H1 (cell line): ENCODE measurements around the gene CCL3. TPM values are rescaled to one million over a fixed set of nuclear protein-coding genes. Genes with fewer than 3 reads are reported as not detected.
A peak's percentile ranks its signal among the peaks of the same experiment; 100 is the strongest.

Experiments used
- CTCF ChIA-PET: fragments of 300-600 bp; sonication (Branson Sonifier 250); formaldehyde crosslinking; loops from one replicate; lab custom pipeline; 2021; ENCODE audit not compliant: partially characterized antibody; lab: Charles Lee
- POLR2A ChIA-PET: fragments of 300-600 bp; sonication (Branson Sonifier 250); formaldehyde crosslinking; loops from one replicate; lab custom pipeline; 2021; ENCODE audit warnings: inconsistent platforms; ENCODE audit not compliant: partially characterized antibody; lab: Charles Lee
- DNase-seq, 2 experiments: peaks; one replicate each; pipeline versions ENCODE4 v3.0.0 to v3.0.0-alpha.2; 2010 to 2022; ENCODE audit warnings: low spot score in 2 of 2, low read depth in 1 of 2, mixed read lengths in 1 of 2
- FAIRE-seq: peaks from 2 replicates; lab custom pipeline; 2011; peaks lifted over from hg19 to GRCh38; lab: Jason Lieb, UNC
- H2AFZ ChIP-seq: 2 replicates; pipeline ENCODE4 v1.8.1; 2012; ENCODE audit warnings: low read length, inconsistent platforms
- H2AK5ac ChIP-seq: 2 replicates; pipeline ENCODE4 v1.6.1; 2013; ENCODE audit warnings: low read depth, low read length
- H2BK120ac ChIP-seq: replicated peaks from 2 replicates; pipeline ENCODE3; 2013; ENCODE audit warnings: low read depth, low read length, inconsistent platforms
- H2BK12ac ChIP-seq: 2 replicates; pipeline ENCODE4 v1.6.1; 2013; ENCODE audit warnings: low read depth, low read length
- H2BK15ac ChIP-seq: 2 replicates; pipeline ENCODE4 v1.6.1; 2013; ENCODE audit warnings: low read length
- H2BK20ac ChIP-seq: 2 replicates; pipeline ENCODE4 v1.6.1; 2013; ENCODE audit warnings: low read length
- H2BK5ac ChIP-seq: 2 replicates; pipeline ENCODE4 v1.6.1; 2013; ENCODE audit warnings: low read depth, low read length
- H3K14ac ChIP-seq: 2 replicates; pipeline ENCODE4 v1.6.1; 2013; ENCODE audit warnings: inconsistent platforms; ENCODE audit not compliant: insufficient read length
- H3K18ac ChIP-seq: 2 replicates; pipeline ENCODE4 v1.6.1; 2013; ENCODE audit warnings: low read length; ENCODE audit errors: extremely low read depth
- H3K23ac ChIP-seq: 2 replicates; pipeline ENCODE4 v1.6.1; 2013; ENCODE audit warnings: inconsistent platforms; ENCODE audit not compliant: insufficient read length
- H3K23me2 ChIP-seq: 2 replicates; pipeline ENCODE4 v1.6.1; 2013; ENCODE audit warnings: low read depth, low read length
- H3K27ac ChIP-seq: 2 replicates; pipeline ENCODE4 v1.6.1; 2011; ENCODE audit warnings: low read depth, low read length, inconsistent platforms
- H3K27me3 ChIP-seq, 4 experiments: replicated peaks in 1 of 4; 1 replicate in 1 of 4; 2 replicates in 3 of 4; pipeline versions ENCODE4 v1.6.1 to v1.8.1; 2011 to 2013; ENCODE audit warnings: low read length in 3 of 4, mild to moderate bottlenecking in 3 of 4, inconsistent platforms in 2 of 4, mixed read lengths in 2 of 4, moderate library complexity in 1 of 4; ENCODE audit not compliant: control insufficient read depth in 3 of 4, insufficient read depth in 3 of 4; ENCODE audit errors: extremely low read depth in 1 of 4
- H3K36me3 ChIP-seq, 4 experiments: 2 replicates each; pipeline versions ENCODE4 v1.6.1 to v1.8.1; 2011 to 2013; ENCODE audit warnings: mild to moderate bottlenecking in 4 of 4, low read length in 3 of 4, moderate library complexity in 2 of 4, control low read depth in 1 of 4, inconsistent platforms in 1 of 4; ENCODE audit not compliant: insufficient read depth in 4 of 4, control insufficient read depth in 2 of 4
- H3K4ac ChIP-seq: replicated peaks from 2 replicates; pipeline ENCODE3; 2013; ENCODE audit warnings: low read length, low read depth, mixed read lengths, inconsistent platforms; ENCODE audit not compliant: insufficient read length
- H3K4me1 ChIP-seq, 4 experiments: replicated peaks in 1 of 4; 1 replicate in 1 of 4; 2 replicates in 3 of 4; pipeline versions ENCODE4 v1.6.1 to v1.8.1; 2011 to 2013; ENCODE audit warnings: low read length in 3 of 4, inconsistent platforms in 2 of 4, mixed read lengths in 1 of 4; ENCODE audit not compliant: insufficient read depth in 4 of 4, control insufficient read depth in 3 of 4
- H3K4me2 ChIP-seq, 2 experiments: 2 replicates each; pipeline versions ENCODE4 v1.6.1 to v1.8.1; 2011 to 2013; ENCODE audit warnings: low read depth in 2 of 2, low read length in 2 of 2, control low read depth in 1 of 2, inconsistent platforms in 1 of 2, mild to moderate bottlenecking in 1 of 2; ENCODE audit not compliant: insufficient read depth in 1 of 2
- H3K4me3 ChIP-seq, 4 experiments: fragments of 200-600, 300-600 bp in 1 of 4; sonication (generic), shearing (Covaris generic), sonication (Bioruptor Twin) in 1 of 4; 2 replicates each; pipeline versions ENCODE4 v1.5.1 to v1.8.1; 2011 to 2016; ENCODE audit warnings: low read length in 4 of 4, low read depth in 3 of 4, control low read depth in 2 of 4, inconsistent platforms in 2 of 4, mild to moderate bottlenecking in 2 of 4, mixed read lengths in 1 of 4, moderate library complexity in 1 of 4; ENCODE audit not compliant: insufficient read depth in 2 of 4; ENCODE audit errors: extremely low read depth in 1 of 4
- H3K56ac ChIP-seq: replicated peaks from 2 replicates; pipeline ENCODE3; 2013; ENCODE audit warnings: low read depth, mild to moderate bottlenecking, mixed read lengths, low read length, inconsistent platforms; ENCODE audit not compliant: insufficient read length
- H3K79me1 ChIP-seq: 2 replicates; pipeline ENCODE4 v1.6.1; 2013; ENCODE audit warnings: low read depth, low read length, control low read depth
- H3K79me2 ChIP-seq, 2 experiments: 2 replicates each; pipeline versions ENCODE4 v1.6.1 to v1.8.1; 2012 to 2013; ENCODE audit warnings: low read length in 2 of 2, mild to moderate bottlenecking in 2 of 2, inconsistent platforms in 1 of 2; ENCODE audit not compliant: insufficient read depth in 2 of 2, control insufficient read depth in 1 of 2
- H3K9ac ChIP-seq, 4 experiments: replicated peaks in 1 of 4; 1 replicate in 1 of 4; 2 replicates in 3 of 4; pipeline versions ENCODE4 v1.6.1 to v1.8.1; 2011 to 2013; ENCODE audit warnings: low read depth in 3 of 4, low read length in 3 of 4, control low read depth in 2 of 4, mild to moderate bottlenecking in 2 of 4, moderate library complexity in 2 of 4, inconsistent platforms in 1 of 4; ENCODE audit errors: extremely low read depth in 1 of 4
- H3K9me3 ChIP-seq, 2 experiments: 2 replicates each; pipeline versions ENCODE4 v1.6.1 to v1.8.1; 2012 to 2013; ENCODE audit warnings: mild to moderate bottlenecking in 2 of 2, moderate library complexity in 2 of 2, control low read depth in 1 of 2, inconsistent platforms in 1 of 2, low read depth in 1 of 2, low read length in 1 of 2, mixed read lengths in 1 of 2; ENCODE audit not compliant: insufficient read depth in 2 of 2
- H4K20me1 ChIP-seq, 2 experiments: replicated peaks in 1 of 2; 2 replicates each; pipeline versions ENCODE3 to v1.8.1; 2011 to 2013; ENCODE audit warnings: inconsistent platforms in 2 of 2, low read length in 2 of 2, mild to moderate bottlenecking in 1 of 2; ENCODE audit not compliant: insufficient read depth in 2 of 2, control insufficient read depth in 1 of 2
- H4K5ac ChIP-seq: 2 replicates; pipeline ENCODE4 v1.6.1; 2013; ENCODE audit warnings: low read length, low read depth, mixed read lengths, inconsistent platforms; ENCODE audit not compliant: insufficient read length
- H4K8ac ChIP-seq: 2 replicates; pipeline ENCODE4 v1.8.0; 2013; ENCODE audit warnings: mild to moderate bottlenecking, moderate library complexity, low read length, inconsistent platforms; ENCODE audit not compliant: insufficient read depth; ENCODE audit errors: extremely low read depth
- H4K91ac ChIP-seq: replicated peaks from 2 replicates; pipeline ENCODE3; 2013; ENCODE audit warnings: low read length, mixed read lengths, inconsistent platforms; ENCODE audit not compliant: insufficient read length
- KDM5A ChIP-seq: fragments of 200-600 bp; IDR thresholded peaks from 2 replicates; pipeline ENCODE4 v1.7.1; 2012; ENCODE audit warnings: mild to moderate bottlenecking, low read length, inconsistent platforms, mixed read lengths
- PHF8 ChIP-seq: fragments of 200-600 bp; sonication (generic); conservative IDR thresholded peaks from 2 replicates; pipeline ENCODE4 v1.7.1; 2012; ENCODE audit warnings: low read depth, mild to moderate bottlenecking, inconsistent platforms, low read length, moderate library complexity
- RFX5 ChIP-seq: IDR thresholded peaks from 2 replicates; pipeline ENCODE4 v1.6.1; 2011; ENCODE audit warnings: low read depth, low read length, improper control_type of control experiment, borderline replicate concordance
- WGBS, 2 experiments: shearing (Covaris generic) in 1 of 2; methylation state at CpG; one replicate each; pipeline versions ENCODE4 v1.1.6 to v1.1.7; 2013 to 2015; ENCODE audit warnings: low lambda C conversion rate in 2 of 2, mixed read lengths in 2 of 2, inconsistent platforms in 1 of 2, low coverage in 1 of 2, missing lambda C conversion rate in 1 of 2; ENCODE audit not compliant: insufficient replicate concordance in 2 of 2, insufficient coverage in 1 of 2, insufficient read length in 1 of 2; ENCODE audit errors: extremely low coverage in 1 of 2, missing lambda C conversion rate in 1 of 2; 5-methylcytosine and 5-hydroxymethylcytosine counted together
- polyA plus RNA-seq, 7 experiments: library from polyadenylated mRNA; depleted of rRNA in 3 of 7; stranded (reverse) in 5 of 7; unstranded in 2 of 7; fragments of >200 nt in 5 of 7; fragments of 200-250 nt in 2 of 7; gene quantifications; 1 replicate in 5 of 7; 2 replicates in 1 of 7; 4 replicates in 1 of 7; pipeline versions ENCODE4 v1.2.1 to v1.2.3, GENCODE V29; 2011 to 2013; ENCODE audit warnings: missing spikeins in 2 of 7, mixed read lengths in 2 of 7
- total RNA-seq: library from RNA; stranded (reverse); fragmentation: NEBNext Ultra II Directional; extraction: Animal tissue kit (Norgen Biotek cat#: 25700); gene quantifications from 2 replicates; pipeline ENCODE4 v1.2.1, GENCODE V29; 2021
- TF ChIP-seq, protein P1 (sequence below): IDR thresholded peaks from 2 replicates; pipeline ENCODE4 v1.6.1; 2011; ENCODE audit warnings: low read depth, mild to moderate bottlenecking, low read length; ENCODE audit not compliant: insufficient read depth

The CCL3 gene
- total and polyA plus RNA-seq, 2 of the 8 experiments (the other 6 are each of a cell fraction or from before 2014, with no cell fraction given): not detected

DNA sequence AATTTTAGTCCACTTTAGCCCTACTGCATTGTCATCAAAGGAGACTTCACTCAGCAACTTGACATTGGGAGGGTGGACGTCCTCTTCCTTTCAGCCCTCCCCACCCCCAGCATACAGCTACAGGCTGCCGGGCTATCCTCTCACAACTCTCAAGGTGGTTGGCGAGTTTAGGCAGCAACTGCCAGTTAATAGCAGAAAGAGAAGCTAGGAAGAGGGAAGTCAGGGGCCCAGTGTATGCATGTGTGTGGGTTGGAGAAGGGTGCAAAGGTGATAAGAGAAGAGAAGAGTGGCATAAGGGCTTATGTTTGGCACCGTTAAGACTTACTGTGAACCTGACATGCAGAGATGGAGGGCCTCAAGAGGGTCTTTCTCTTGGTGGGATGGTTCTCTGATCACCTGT lies 45.5 kb upstream of the CCL3 start:
- CTCF ChIA-PET: interaction anchor here (0.6 to 5.0 kb wide), 2 partner anchors 12 to 258 kb away, joined by 3 to 20 read pairs; no protein-coding TSS in a partner anchor
- no peak overlapping the region for H2BK20ac ChIP-seq
- 66% methylated on average over 4 of the region's 4 CpGs; no CpG with 5 or more reads in 1 of the 2 experiments for WGBS, 2 experiments

More for the DNA sequence above, 45.5 kb upstream of the CCL3 start:
- Histone ChIP-seq H2BK5ac (no peak overlapping the region), H3K79me2 (no peaks in the 10 kb centered on the region), H3K4ac (no peak overlapping the region), H3K4me2 (no peak overlapping the region), H3K4me1 (no peaks in the 10 kb centered on the region), H3K27me3 (no peaks in the 10 kb centered on the region), H2BK12ac (no peak overlapping the region), H3K9ac (no peak overlapping the region), H3K27ac (no peak overlapping the region), H4K20me1 (no peaks in the 10 kb centered on the region), H3K9me3 (no peaks in the 10 kb centered on the region), H3K36me3 (no peaks in the 10 kb centered on the region), H4K91ac (no peak overlapping the region), H3K56ac (no peak overlapping the region), H2AFZ (0 out of 2 replicates have a peak overlapping the region, but pooled peaks have one; percentile 13), H3K4me3 (no peak overlapping the region), H3K79me1 (no peaks in the 10 kb centered on the region), H2BK15ac (no peak overlapping the region), H2AK5ac (no peak overlapping the region), H3K14ac (no peak overlapping the region), H3K23ac (no peak overlapping the region), H3K18ac (no peak overlapping the region), H2BK120ac (no peak overlapping the region), H4K8ac (no peak overlapping the region; the same call in 1 of the 2 replicates), H4K5ac (no peak overlapping the region), H3K23me2 (no peaks in the 10 kb centered on the region)
- POLR2A ChIA-PET: no interaction called here
- FAIRE-seq (no peak), DNase-seq (no peak)
- no peak for TF ChIP-seq KDM5A
- TF ChIP-seq, protein P1, sequence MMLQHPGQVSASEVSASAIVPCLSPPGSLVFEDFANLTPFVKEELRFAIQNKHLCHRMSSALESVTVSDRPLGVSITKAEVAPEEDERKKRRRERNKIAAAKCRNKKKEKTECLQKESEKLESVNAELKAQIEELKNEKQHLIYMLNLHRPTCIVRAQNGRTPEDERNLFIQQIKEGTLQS: no peak
- TF ChIP-seq PHF8: no peak
- no peak for TF ChIP-seq RFX5
